Caki2 (cell line): ENCODE measurements around the gene C2CD2. TPM values are rescaled to one million over a fixed set of nuclear protein-coding genes. Genes with fewer than 3 reads are reported as not detected.
"Not testable (repeated sequence)": the region's sequence is repeated elsewhere in the genome, so short reads cannot be mapped to it uniquely, and the experiment has no call there.

Source experiments
- DNase-seq: peaks from one replicate; pipeline ENCODE4 v3.0.0-alpha.2; 2015; ENCODE audit warnings: low read depth
- in situ Hi-C: cut with HindIII; loops from 2 replicates; pipeline ENCODE4 v1.10.0; 2016; ENCODE audit warnings: low sequenced_read_pairs, low pct_unique_long_range_greater_than_20kb, mixed read lengths
- total RNA-seq: library from RNA; depleted of rRNA; stranded (reverse); fragments of >200 nt; shearing (Covaris generic); gene quantifications from 2 replicates; pipeline ENCODE4 v1.2.3, GENCODE V29; 2014; ENCODE audit warnings: low replicate concordance; rRNA removed

Gene C2CD2
- 11.7 and 19.7 TPM in 2 replicates for total RNA-seq

GRCh38 chr21:41953831-41954653 is at the start of gene C2CD2:
Gene C2CD2 (minus strand): TSS chr21:41954018. CDS start chr21:41953648, 370 bp downstream.
- peak; percentile 92 for DNase-seq
- in situ Hi-C loops = no loop called here

GRCh38 chr21:42003051-42003461 is 49.2 kb upstream of the C2CD2 start:
- in situ Hi-C loops = no loop called here

GRCh38 chr21:42002421-42002958 is 48.7 kb upstream of the C2CD2 start:
- DNase-seq = peak; percentile 68
- in situ Hi-C loops = no loop called here

More at GRCh38 chr21:42003051-42003461, 49.2 kb upstream of the C2CD2 start:
- no peak for DNase-seq

- DNase-seq = no peak
- in situ Hi-C loops = no loop called here
These were observed 48.0 kb upstream of the C2CD2 start for GRCh38 chr21:42001781-42002180.

GRCh38 chr21:42000908-42001307 is 47.1 kb upstream of the C2CD2 start:
- in situ Hi-C loops = no loop called here

GRCh38 chr21:41997657-41998056 is 43.8 kb upstream of the C2CD2 start:
- DNase-seq = no peak
- in situ Hi-C loops = no loop called here

More at GRCh38 chr21:42000908-42001307, 47.1 kb upstream of the C2CD2 start:
- DNase-seq = no peak

GRCh38 chr21:41995577-41995976 is 41.8 kb upstream of the C2CD2 start:
- no peak for DNase-seq
- in situ Hi-C loops = no loop called here

- DNase-seq, in situ Hi-C loops: not testable (repeated sequence)
These were observed 40.8 kb upstream of the C2CD2 start for GRCh38 chr21:41994613-41995012.

GRCh38 chr21:41993744-41994143 is 39.9 kb upstream of the C2CD2 start:
- no peak for DNase-seq
- in situ Hi-C loops = no loop called here

GRCh38 chr21:41992576-41992975 is 38.8 kb upstream of the C2CD2 start:
- in situ Hi-C loops = no loop called here
- DNase-seq = no peak

- in situ Hi-C loops = no loop called here
- no peak for DNase-seq
These were observed 37.8 kb upstream of the C2CD2 start for GRCh38 chr21:41991659-41992058.

GRCh38 chr21:41989698-41990097 is 35.9 kb upstream of the C2CD2 start:
- in situ Hi-C loops = no loop called here
- no peak for DNase-seq

- no peak for DNase-seq
- in situ Hi-C loops = no loop called here
These were observed 33.5 kb upstream of the C2CD2 start for GRCh38 chr21:41987310-41987709.

- no peak for DNase-seq
- in situ Hi-C loops = no loop called here
These were observed 32.0 kb upstream of the C2CD2 start for GRCh38 chr21:41985662-41986416.

- no peak for DNase-seq
- in situ Hi-C loops = no loop called here
These were observed 29.4 kb upstream of the C2CD2 start for GRCh38 chr21:41983229-41983628.

GRCh38 chr21:41980561-41980960 is 26.7 kb upstream of the C2CD2 start:
- no peak for DNase-seq
- in situ Hi-C loops = no loop called here

- DNase-seq = no peak
- in situ Hi-C loops = no loop called here
These were observed 26.0 kb upstream of the C2CD2 start for GRCh38 chr21:41979751-41980369.

- DNase-seq = no peak
- in situ Hi-C loops = no loop called here
These were observed 25.5 kb upstream of the C2CD2 start for GRCh38 chr21:41979335-41979734.
